Lower lobe of right lung (tissue), 2 donors: ENCODE results near the gene ZNF362. TPM values are rescaled to one million over a fixed set of nuclear protein-coding genes. Genes with fewer than 3 reads are reported as not detected.

Experiments used
- ATAC-seq, 2 donors: fragments of 200-7000 bp; cut with Tn5 transposase; one replicate each; pipeline ENCODE4 v1.9.1; 2020 to 2022; ENCODE audit warnings: mild to moderate bottlenecking in 2 of 2, moderate library complexity in 2 of 2
- DNase-seq: peaks from one replicate; pipeline ENCODE4 v3.0.0-alpha.2; 2020
- H3K27ac ChIP-seq: fragments of 200-600 bp; one replicate; pipeline ENCODE4 v1.8.0; 2022
- H3K27me3 ChIP-seq: fragments of 200-600 bp; one replicate; pipeline ENCODE4 v1.8.0; 2022; ENCODE audit warnings: low read depth
- H3K36me3 ChIP-seq: fragments of 200-600 bp; one replicate; pipeline ENCODE4 v1.8.0; 2022; ENCODE audit warnings: mild to moderate bottlenecking
- H3K4me1 ChIP-seq: fragments of 200-600 bp; one replicate; pipeline ENCODE4 v1.8.0; 2022
- H3K4me3 ChIP-seq: fragments of 200-600 bp; one replicate; pipeline ENCODE4 v1.8.0; 2022; ENCODE audit warnings: mild to moderate bottlenecking
- H3K9me3 ChIP-seq: fragments of 200-600 bp; one replicate; pipeline ENCODE4 v1.8.0; 2022
- intact Hi-C: fragments of 100-400 bp; cut with DNase I; formaldehyde crosslinking; loops from one replicate; pipeline ENCODE4 v1.11.0; 2022
- total RNA-seq: library from RNA; stranded (reverse); fragmentation: NEBNext Ultra II Directional; extraction: Animal tissue kit (Norgen Biotek cat#: 25700); gene quantifications from one replicate; pipeline ENCODE4 v1.2.1, GENCODE V29; 2021
- TF ChIP-seq, protein P1 (sequence below): fragments of 200-600 bp; IDR thresholded peaks from one replicate; pipeline ENCODE4 v1.8.0; 2022; ENCODE audit warnings: antibody characterized with exemption, mild to moderate bottlenecking
- donor health status: DM: no; HTN: yes; CAD: no; lungs with severe emphysema.

Gene ZNF362
- total RNA-seq, 1 donor from 2014 or later: 30.7 TPM

GRCh38 chr1:33332881-33333280 lies 76.6 kb downstream of the ZNF362 start:
- intact Hi-C loops: no loop called here
- ATAC-seq: peak; percentile 58 to 67
- Histone ChIP-seq H3K27me3 (no peaks in the 10 kb centered on the region), H3K27ac (peak overlapping the region; percentile 27), H3K36me3 (peaks cover 71% of the 10 kb centered on the region), H3K9me3 (no peaks in the 10 kb centered on the region), H3K4me3 (no peak overlapping the region), H3K4me1 (peaks cover 81% of the 10 kb centered on the region)
- DNase-seq: peak; percentile 61
- TF ChIP-seq, protein P1, sequence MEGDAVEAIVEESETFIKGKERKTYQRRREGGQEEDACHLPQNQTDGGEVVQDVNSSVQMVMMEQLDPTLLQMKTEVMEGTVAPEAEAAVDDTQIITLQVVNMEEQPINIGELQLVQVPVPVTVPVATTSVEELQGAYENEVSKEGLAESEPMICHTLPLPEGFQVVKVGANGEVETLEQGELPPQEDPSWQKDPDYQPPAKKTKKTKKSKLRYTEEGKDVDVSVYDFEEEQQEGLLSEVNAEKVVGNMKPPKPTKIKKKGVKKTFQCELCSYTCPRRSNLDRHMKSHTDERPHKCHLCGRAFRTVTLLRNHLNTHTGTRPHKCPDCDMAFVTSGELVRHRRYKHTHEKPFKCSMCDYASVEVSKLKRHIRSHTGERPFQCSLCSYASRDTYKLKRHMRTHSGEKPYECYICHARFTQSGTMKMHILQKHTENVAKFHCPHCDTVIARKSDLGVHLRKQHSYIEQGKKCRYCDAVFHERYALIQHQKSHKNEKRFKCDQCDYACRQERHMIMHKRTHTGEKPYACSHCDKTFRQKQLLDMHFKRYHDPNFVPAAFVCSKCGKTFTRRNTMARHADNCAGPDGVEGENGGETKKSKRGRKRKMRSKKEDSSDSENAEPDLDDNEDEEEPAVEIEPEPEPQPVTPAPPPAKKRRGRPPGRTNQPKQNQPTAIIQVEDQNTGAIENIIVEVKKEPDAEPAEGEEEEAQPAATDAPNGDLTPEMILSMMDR: no peak

DNA sequence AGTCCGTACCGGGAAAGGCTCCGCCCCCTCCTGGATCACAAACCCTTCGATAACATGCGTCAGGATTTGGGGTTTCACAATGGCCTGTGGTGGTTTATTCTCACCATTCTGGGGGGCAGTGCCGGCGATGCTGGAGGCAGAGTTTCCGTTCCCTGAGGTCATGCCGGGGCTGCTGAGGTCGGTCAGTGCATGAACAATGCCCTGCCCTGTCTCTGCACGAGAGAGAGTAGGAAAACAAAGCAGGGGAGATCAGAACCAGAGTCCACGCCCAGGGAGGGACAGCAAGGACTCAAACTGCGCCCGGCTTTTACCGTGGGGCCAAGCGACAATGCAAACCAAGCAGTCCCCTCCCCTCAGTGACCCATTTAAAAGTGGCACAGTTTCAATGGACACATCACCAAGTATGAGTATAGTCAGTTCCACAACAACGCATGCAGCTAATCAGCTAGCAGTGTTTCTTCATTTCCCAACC lies 77.8 kb downstream of the ZNF362 start:
- intact Hi-C loops: no loop called here
- TF ChIP-seq, protein P1: no peak
- Histone ChIP-seq H3K9me3 (no peaks in the 10 kb centered on the region), H3K36me3 (peaks cover 58% of the 10 kb centered on the region), H3K27me3 (no peaks in the 10 kb centered on the region), H3K4me1 (peaks cover 81% of the 10 kb centered on the region), H3K27ac (peak overlapping the region; percentile 69), H3K4me3 (peak overlapping the region; percentile 9)
- ATAC-seq (peak; percentile 33 to 42), DNase-seq (peak; percentile 61)

DNA sequence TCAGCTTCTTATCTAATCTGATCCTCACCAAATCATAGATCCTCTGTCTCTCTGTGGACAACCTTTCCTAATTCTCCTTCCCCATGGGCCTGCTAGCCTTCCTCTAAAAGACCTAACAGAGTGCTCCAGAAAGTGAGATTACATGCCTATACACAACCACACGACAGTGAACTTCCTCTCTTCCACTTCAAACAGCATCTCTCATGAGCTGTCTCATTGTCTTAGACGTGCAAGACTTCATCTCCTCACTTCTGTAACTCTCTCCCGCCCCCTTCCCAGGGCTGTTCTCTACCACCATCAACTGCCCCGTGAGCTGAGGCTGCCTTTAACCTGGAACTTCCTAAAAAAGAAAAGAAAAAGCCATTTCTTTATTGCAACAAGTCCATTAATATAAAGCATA lies 78.7 kb downstream of the ZNF362 start:
- Histone ChIP-seq H3K27me3 (no peaks in the 10 kb centered on the region), H3K4me3 (no peak overlapping the region), H3K4me1 (peaks cover 89% of the 10 kb centered on the region), H3K27ac (peak overlapping the region; percentile 69), H3K36me3 (peaks cover 49% of the 10 kb centered on the region), H3K9me3 (no peaks in the 10 kb centered on the region)
- ATAC-seq (peak; percentile 13 to 37), DNase-seq (no peak)
- TF ChIP-seq, protein P1: no peak
- intact Hi-C loops: no loop called here

DNA sequence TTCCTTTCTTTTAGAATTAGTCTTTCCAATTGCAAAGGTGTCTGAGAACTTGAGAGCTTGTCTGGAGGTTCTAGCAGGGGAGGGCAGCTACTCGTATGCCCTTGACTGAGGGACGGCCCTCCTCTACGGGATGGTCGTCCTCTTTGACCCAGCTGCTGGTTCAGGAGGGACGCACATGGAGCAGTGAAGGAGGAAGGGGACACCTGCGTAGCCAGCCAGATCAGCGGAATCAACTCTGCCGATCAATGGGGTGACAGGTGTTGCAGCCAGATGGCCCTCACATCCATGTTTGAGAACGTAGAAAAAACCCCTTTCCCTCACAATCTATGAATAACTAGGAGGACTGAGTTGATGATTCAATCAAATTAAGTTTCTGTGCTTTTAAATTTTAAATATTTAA lies 80.3 kb downstream of the ZNF362 start:
- H3K4me3 ChIP-seq: no peak overlapping the region
- H3K36me3 ChIP-seq: peaks cover 34% of the 10 kb centered on the region
- H3K9me3 ChIP-seq: no peaks in the 10 kb centered on the region
- ATAC-seq (no peak), DNase-seq (no peak)
- no peaks in the 10 kb centered on the region for H3K27me3 ChIP-seq
- intact Hi-C loops: no loop called here
- peak overlapping the region; percentile 84 for H3K27ac ChIP-seq
- peaks cover 97% of the 10 kb centered on the region for H3K4me1 ChIP-seq
- TF ChIP-seq, protein P1: no peak

- ATAC-seq (no peak), DNase-seq (no peak)
- TF ChIP-seq, protein P1: no peak
- Histone ChIP-seq H3K36me3 (peaks cover 25% of the 10 kb centered on the region), H3K27ac (peak overlapping the region; percentile 84), H3K9me3 (no peaks in the 10 kb centered on the region), H3K4me1 (peaks cover 97% of the 10 kb centered on the region), H3K27me3 (no peaks in the 10 kb centered on the region), H3K4me3 (no peak overlapping the region)
- intact Hi-C loops: no loop called here
Observed at GRCh38 chr1:33337441-33337840, 81.1 kb downstream of the ZNF362 start.
